NCI-H1105 (cell line): ENCODE measurements around the gene IGSF9B.
"Not testable (repeated sequence)": the region's sequence is repeated elsewhere in the genome, so short reads cannot be mapped to it uniquely, and the experiment has no call there.

Experiments
- DNase-seq: peaks from one replicate; lab custom pipeline; 2025; lab: John Stamatoyannopoulos, UW

IGSF9B gene

GRCh38 chr11:133956650-133957633 is at the start of gene IGSF9B:
Gene IGSF9B (minus strand): TSS chr11:133956968. CDS start chr11:133956754, 214 bp downstream.
- DNase-seq, result peak; percentile 96

GRCh38 chr11:134004496-134005172 is 47.9 kb upstream of the IGSF9B start:
- no peak for DNase-seq

- DNase-seq, result no peak
These were observed 47.2 kb upstream of the IGSF9B start for GRCh38 chr11:134003792-134004495.

- not testable (repeated sequence) for DNase-seq
These were observed 46.1 kb upstream of the IGSF9B start for GRCh38 chr11:134002819-134003218.

- DNase-seq, result not testable (repeated sequence)
These were observed 45.6 kb upstream of the IGSF9B start for GRCh38 chr11:134002338-134002737.

- DNase-seq, result no peak
These were observed 44.8 kb upstream of the IGSF9B start for GRCh38 chr11:134001596-134001995.

- DNase-seq, result no peak
These were observed 44.3 kb upstream of the IGSF9B start for GRCh38 chr11:134001088-134001487.

GRCh38 chr11:133999355-133999754 is 42.6 kb upstream of the IGSF9B start:
- DNase-seq, result no peak

- DNase-seq, result no peak
These were observed 40.8 kb upstream of the IGSF9B start for GRCh38 chr11:133997554-133997953.

GRCh38 chr11:133996671-133997070 is 39.9 kb upstream of the IGSF9B start:
- DNase-seq, result no peak

- DNase-seq, result no peak
These were observed 38.3 kb upstream of the IGSF9B start for GRCh38 chr11:133995066-133995465.

GRCh38 chr11:133993921-133994320 is 37.2 kb upstream of the IGSF9B start:
- DNase-seq, result no peak

GRCh38 chr11:133993107-133993506 is 36.3 kb upstream of the IGSF9B start:
- DNase-seq, result no peak

- no peak for DNase-seq
These were observed 35.4 kb upstream of the IGSF9B start for GRCh38 chr11:133992121-133992520.

- no peak for DNase-seq
These were observed 34.3 kb upstream of the IGSF9B start for GRCh38 chr11:133991101-133991500.

- DNase-seq, result no peak
These were observed 33.7 kb upstream of the IGSF9B start for GRCh38 chr11:133990501-133990900.

- no peak for DNase-seq
These were observed 32.1 kb upstream of the IGSF9B start for GRCh38 chr11:133988686-133989410.

- no peak for DNase-seq
These were observed 30.4 kb upstream of the IGSF9B start for GRCh38 chr11:133987171-133987570.

- no peak for DNase-seq
These were observed 29.5 kb upstream of the IGSF9B start for GRCh38 chr11:133985981-133986944.

- no peak for DNase-seq
These were observed 28.1 kb upstream of the IGSF9B start for GRCh38 chr11:133984828-133985227.
